ENCODE measurements around the gene PACS1. TPM values are rescaled to one million over a fixed set of nuclear protein-coding genes. Genes with fewer than 3 reads are reported as not detected.

PACS1 gene
- polyA plus RNA-seq, 3 donors: 8.1 to 36.8 (median 12.4) TPM

- intact Hi-C loops (cut with micrococcal nuclease): no loop called here
- Mint-ChIP-seq H3K4me3 (no peak overlapping the region), H3K4me1 (peaks cover 5% of the 10 kb centered on the region), H3K36me3 (peaks cover 54 to 66% of the 10 kb centered on the region in 2 donors), H3K27ac (peak overlapping the region in 1 of 7 donors; percentile 43), H3K27me3 (ENCODE audit: low read depth in 3 of 3) (no peaks in the 10 kb centered on the region), H3K9me3 (no peaks in the 10 kb centered on the region)
- TF ChIP-seq, protein P1, sequence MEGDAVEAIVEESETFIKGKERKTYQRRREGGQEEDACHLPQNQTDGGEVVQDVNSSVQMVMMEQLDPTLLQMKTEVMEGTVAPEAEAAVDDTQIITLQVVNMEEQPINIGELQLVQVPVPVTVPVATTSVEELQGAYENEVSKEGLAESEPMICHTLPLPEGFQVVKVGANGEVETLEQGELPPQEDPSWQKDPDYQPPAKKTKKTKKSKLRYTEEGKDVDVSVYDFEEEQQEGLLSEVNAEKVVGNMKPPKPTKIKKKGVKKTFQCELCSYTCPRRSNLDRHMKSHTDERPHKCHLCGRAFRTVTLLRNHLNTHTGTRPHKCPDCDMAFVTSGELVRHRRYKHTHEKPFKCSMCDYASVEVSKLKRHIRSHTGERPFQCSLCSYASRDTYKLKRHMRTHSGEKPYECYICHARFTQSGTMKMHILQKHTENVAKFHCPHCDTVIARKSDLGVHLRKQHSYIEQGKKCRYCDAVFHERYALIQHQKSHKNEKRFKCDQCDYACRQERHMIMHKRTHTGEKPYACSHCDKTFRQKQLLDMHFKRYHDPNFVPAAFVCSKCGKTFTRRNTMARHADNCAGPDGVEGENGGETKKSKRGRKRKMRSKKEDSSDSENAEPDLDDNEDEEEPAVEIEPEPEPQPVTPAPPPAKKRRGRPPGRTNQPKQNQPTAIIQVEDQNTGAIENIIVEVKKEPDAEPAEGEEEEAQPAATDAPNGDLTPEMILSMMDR (IDR thresholded peaks at IDR 0.05): no peak
- Histone ChIP-seq H3K27me3 (ENCODE audit: control insufficient read depth in 2 of 2, insufficient read depth in 2 of 2, low read length in 2 of 2) (no peaks in the 10 kb centered on the region), H4K20me1 (ENCODE audit: insufficient read depth, low read length) (peaks cover 6% of the 10 kb centered on the region), H3K9me3 (replicated peaks in 1 of 2; ENCODE audit: control insufficient read depth in 1 of 2, insufficient read depth in 1 of 2, low read length in 2 of 2) (no peaks in the 10 kb centered on the region), H3K79me2 (ENCODE audit: insufficient read depth, low read length) (no peaks in the 10 kb centered on the region), H3K4me2 (replicated peaks; ENCODE audit: extremely low read depth, low read length, poor library complexity, severe bottlenecking) (no peak overlapping the region), H3K36me3 (replicated peaks in 1 of 2; ENCODE audit: control insufficient read depth in 1 of 2, insufficient read depth in 2 of 2, low read length in 2 of 2) (peaks cover 31 to 71% of the 10 kb centered on the region in 2 donors), H3K27ac (ENCODE audit: low read depth in 1 of 2, low read length in 2 of 2) (no peak overlapping the region), H3K9ac (ENCODE audit: insufficient read depth, low read length, poor library complexity, severe bottlenecking) (no peak overlapping the region), H3K4me3 (replicated peaks in 1 of 3; ENCODE audit: low read depth in 2 of 3, low read length in 3 of 3) (no peak overlapping the region), H2AFZ (ENCODE audit: insufficient read depth, low read depth, low read length, poor library complexity, severe bottlenecking) (no peak overlapping the region), H3K4me1 (ENCODE audit: control insufficient read depth in 1 of 2, insufficient read depth in 2 of 2, low read length in 2 of 2) (no peaks in the 10 kb centered on the region)
- no peak for DNase-seq
Measured at GRCh38 chr11:66226101-66226500, 156.0 kb downstream of the PACS1 start.

- H3K27ac Mint-ChIP-seq: no peak overlapping the region
- Histone ChIP-seq H2AFZ (ENCODE audit: insufficient read depth, low read depth, low read length, poor library complexity, severe bottlenecking) (no peak overlapping the region), H3K27ac (ENCODE audit: low read depth in 1 of 2, low read length in 2 of 2) (no peak overlapping the region), H3K79me2 (ENCODE audit: insufficient read depth, low read length) (no peaks in the 10 kb centered on the region), H3K27me3 (ENCODE audit: control insufficient read depth in 2 of 2, insufficient read depth in 2 of 2, low read length in 2 of 2) (no peaks in the 10 kb centered on the region), H3K4me1 (ENCODE audit: control insufficient read depth in 1 of 2, insufficient read depth in 2 of 2, low read length in 2 of 2) (no peaks in the 10 kb centered on the region), H3K9ac (ENCODE audit: insufficient read depth, low read length, poor library complexity, severe bottlenecking) (no peak overlapping the region), H3K9me3 (replicated peaks in 1 of 2; ENCODE audit: control insufficient read depth in 1 of 2, insufficient read depth in 1 of 2, low read length in 2 of 2) (no peaks in the 10 kb centered on the region), H3K4me2 (replicated peaks; ENCODE audit: extremely low read depth, low read length, poor library complexity, severe bottlenecking) (no peak overlapping the region), H3K4me3 (replicated peaks in 1 of 3; ENCODE audit: low read depth in 2 of 3, low read length in 3 of 3) (no peak overlapping the region), H4K20me1 (ENCODE audit: insufficient read depth, low read length) (peaks cover 6% of the 10 kb centered on the region), H3K36me3 (replicated peaks in 1 of 2; ENCODE audit: control insufficient read depth in 1 of 2, insufficient read depth in 2 of 2, low read length in 2 of 2) (peaks cover 44 to 80% of the 10 kb centered on the region in 2 donors)
- peaks cover 62 to 72% of the 10 kb centered on the region in 2 donors for H3K36me3 Mint-ChIP-seq
- H3K27me3 Mint-ChIP-seq (ENCODE audit: low read depth in 3 of 3): no peaks in the 10 kb centered on the region
- H3K4me3 Mint-ChIP-seq: no peak overlapping the region
- H3K9me3 Mint-ChIP-seq: no peaks in the 10 kb centered on the region
- DNase-seq: no peak
- intact Hi-C loops (cut with micrococcal nuclease): no loop called here
- H3K4me1 Mint-ChIP-seq: peaks cover 1% of the 10 kb centered on the region
- WGBS (ENCODE audit: insufficient coverage): 97% methylated on average over 3 of the region's 5 CpGs
- TF ChIP-seq, protein P1 (IDR thresholded peaks at IDR 0.05): no peak
Measured at GRCh38 chr11:66227700-66228099, 157.6 kb downstream of the PACS1 start.
